ENCODE results near the gene TTC28. TPM values are rescaled to one million over a fixed set of nuclear protein-coding genes. Genes with fewer than 3 reads are reported as not detected.
A peak's percentile ranks its signal among the peaks of the same experiment; 100 is the strongest.

TTC28 gene
- total and polyA plus RNA-seq, 2 donors (not counting 3 experiments of a cell fraction or from before 2014, with no cell fraction given): 16.5 to 51.1 TPM

DNA sequence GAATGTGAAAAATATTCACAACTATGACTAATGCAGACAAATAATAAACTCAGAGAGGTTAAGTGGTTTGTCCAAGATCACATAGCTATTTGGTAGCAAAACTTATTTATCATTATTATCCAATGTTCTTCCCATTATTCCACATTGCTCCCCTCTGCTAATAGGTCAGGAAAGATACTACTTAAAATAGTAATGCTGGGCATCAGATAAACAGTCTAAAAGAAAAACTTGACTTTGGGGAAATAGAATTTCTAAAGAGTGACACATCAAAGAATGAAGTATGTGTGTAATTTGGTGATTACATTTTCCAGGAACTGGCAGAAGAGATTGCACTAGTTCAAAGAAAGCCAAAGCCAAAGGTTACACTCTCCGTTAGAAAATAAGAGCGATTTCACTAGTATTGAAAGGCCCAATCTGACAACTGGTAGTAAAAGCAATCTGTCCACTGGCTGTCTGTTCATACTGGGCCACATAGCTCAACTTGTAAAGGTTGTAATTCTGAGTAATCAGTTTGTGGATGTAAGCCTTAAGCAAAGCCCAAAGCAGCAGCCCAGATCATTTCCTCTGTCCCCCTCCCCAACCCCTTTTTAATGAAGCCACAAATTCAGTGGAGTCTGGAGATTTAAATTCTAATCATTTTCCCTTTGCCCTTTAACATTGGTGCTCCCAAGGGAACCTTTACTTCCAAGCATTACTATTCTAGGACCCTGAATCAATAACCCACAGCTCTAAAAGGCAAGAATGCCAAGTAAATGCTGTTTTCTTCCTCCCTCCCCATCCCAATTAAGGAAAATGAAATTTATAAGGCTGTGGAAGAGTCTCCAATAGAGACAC, 283.5 kb downstream of the TTC28 start:
- DNase-seq (ENCODE audit: low read depth, low spot score) (peak; percentile 51), FAIRE-seq (peak; percentile 52)
- no peak overlapping the region for H3K27ac ChIP-seq (ENCODE audit: insufficient read depth, low read depth, low read length)
- H2AFZ ChIP-seq (ENCODE audit: low read depth, low read length): no peak overlapping the region
- intact Hi-C loops (cut with micrococcal nuclease) (no loop called here), dilution Hi-C loops (cut with MboI; ENCODE audit: extremely low pct_ligation_motif_present, low sequenced_read_pairs) (no loop called here)
- TF ChIP-seq EZH2 (IDR thresholded peaks at IDR 0.05; ENCODE audit: borderline replicate concordance, low read depth, low read length, severe bottlenecking) (no peak), GATA2 (IDR thresholded peaks at IDR 0.05; ENCODE audit: insufficient read depth, insufficient read length, low read depth, low read length) (peak; percentile 27), POLR2AphosphoS5 (IDR thresholded peaks at IDR 0.05; ENCODE audit: insufficient read depth, low read depth, low read length) (no peak), MYC (IDR thresholded peaks at IDR 0.05; ENCODE audit: low read depth, low read length) (no peak)
- H4K20me1 ChIP-seq (replicated peaks; ENCODE audit: control insufficient read depth, extremely low read depth, insufficient read depth, low read length): peaks cover 6% of the 10 kb centered on the region
- H3K9me3 ChIP-seq (replicated peaks; ENCODE audit: control insufficient read depth, insufficient read depth, low read length): no peaks in the 10 kb centered on the region
- no peaks in the 10 kb centered on the region for H3K36me3 ChIP-seq (ENCODE audit: control insufficient read depth in 2 of 2, extremely low read depth in 1 of 2, insufficient read depth in 2 of 2, low read length in 2 of 2)
- H3K9ac ChIP-seq (replicated peaks; ENCODE audit: extremely low read depth, insufficient read depth, low read length): no peak overlapping the region
- H3K9me1 ChIP-seq (replicated peaks; ENCODE audit: control insufficient read depth, extremely low read depth, insufficient read depth, low read length): no peaks in the 10 kb centered on the region
- no peaks in the 10 kb centered on the region for H3K27me3 ChIP-seq (ENCODE audit: control insufficient read depth in 2 of 2, insufficient read depth in 2 of 2, low read length in 2 of 2)
- H3K4me1 ChIP-seq (ENCODE audit: control insufficient read depth, extremely low read depth, insufficient read depth, low read length): peaks cover 7% of the 10 kb centered on the region
- ChIA-PET POLR2A (interaction anchor here (0.5 kb wide), 1 partner anchor 601 kb away, joined by 3 read pairs; no protein-coding TSS in a partner anchor), CTCF (interaction anchor here (1.2 to 1.4 kb wide), 4 partner anchors 13 to 376 kb away, joined by 3 to 4 read pairs (median 3); no protein-coding TSS in a partner anchor)
- peak overlapping the region; percentile 17 for H3K4me2 ChIP-seq (ENCODE audit: insufficient read depth, low read length)
- H3K79me2 ChIP-seq (ENCODE audit: control insufficient read depth, insufficient read depth, low read length): no peaks in the 10 kb centered on the region
- H3K4me3 ChIP-seq (replicated peaks in 1 of 3; ENCODE audit: insufficient read depth in 1 of 3, low read depth in 1 of 3, low read length in 3 of 3): no peak overlapping the region
- no TSS peak for BruUV-seq (replicated peaks)

DNA sequence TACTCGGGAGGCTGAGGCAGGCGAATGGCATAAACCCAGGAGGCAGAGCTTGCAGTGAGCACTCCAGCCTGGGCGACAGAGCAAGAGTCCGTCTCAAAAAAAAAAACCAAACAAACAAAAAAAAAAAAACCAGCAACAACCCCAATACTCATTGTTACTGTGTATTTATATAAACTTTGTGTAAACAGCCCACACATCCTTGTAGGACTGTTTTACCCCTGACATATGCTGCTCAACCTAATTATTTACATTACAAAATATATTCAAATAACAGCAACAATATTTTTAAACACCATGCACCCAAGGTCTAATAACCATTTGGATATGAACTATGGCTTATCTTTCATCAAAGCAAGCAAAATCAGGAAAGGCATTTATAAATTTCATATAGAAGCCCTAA, 284.1 kb downstream of the TTC28 start:
- H3K27ac ChIP-seq (ENCODE audit: insufficient read depth, low read depth, low read length): no peak overlapping the region
- peaks cover 6% of the 10 kb centered on the region for H4K20me1 ChIP-seq (replicated peaks; ENCODE audit: control insufficient read depth, extremely low read depth, insufficient read depth, low read length)
- peaks cover 7% of the 10 kb centered on the region for H3K4me1 ChIP-seq (ENCODE audit: control insufficient read depth, extremely low read depth, insufficient read depth, low read length)
- H3K9ac ChIP-seq (replicated peaks; ENCODE audit: extremely low read depth, insufficient read depth, low read length): no peak overlapping the region
- TF ChIP-seq, protein P1, sequence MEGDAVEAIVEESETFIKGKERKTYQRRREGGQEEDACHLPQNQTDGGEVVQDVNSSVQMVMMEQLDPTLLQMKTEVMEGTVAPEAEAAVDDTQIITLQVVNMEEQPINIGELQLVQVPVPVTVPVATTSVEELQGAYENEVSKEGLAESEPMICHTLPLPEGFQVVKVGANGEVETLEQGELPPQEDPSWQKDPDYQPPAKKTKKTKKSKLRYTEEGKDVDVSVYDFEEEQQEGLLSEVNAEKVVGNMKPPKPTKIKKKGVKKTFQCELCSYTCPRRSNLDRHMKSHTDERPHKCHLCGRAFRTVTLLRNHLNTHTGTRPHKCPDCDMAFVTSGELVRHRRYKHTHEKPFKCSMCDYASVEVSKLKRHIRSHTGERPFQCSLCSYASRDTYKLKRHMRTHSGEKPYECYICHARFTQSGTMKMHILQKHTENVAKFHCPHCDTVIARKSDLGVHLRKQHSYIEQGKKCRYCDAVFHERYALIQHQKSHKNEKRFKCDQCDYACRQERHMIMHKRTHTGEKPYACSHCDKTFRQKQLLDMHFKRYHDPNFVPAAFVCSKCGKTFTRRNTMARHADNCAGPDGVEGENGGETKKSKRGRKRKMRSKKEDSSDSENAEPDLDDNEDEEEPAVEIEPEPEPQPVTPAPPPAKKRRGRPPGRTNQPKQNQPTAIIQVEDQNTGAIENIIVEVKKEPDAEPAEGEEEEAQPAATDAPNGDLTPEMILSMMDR (IDR thresholded peaks at IDR 0.05; ENCODE audit: extremely low read depth in 1 of 2, insufficient read depth in 1 of 2, low read depth in 1 of 2, low read length in 2 of 2): no peak
- TF ChIP-seq POLR2A (IDR thresholded peaks at IDR 0.05; ENCODE audit: low read depth, low read length): no peak
- TF ChIP-seq FOS (IDR thresholded peaks at IDR 0.05; ENCODE audit: borderline replicate concordance, insufficient read depth, low read length): no peak
- TF ChIP-seq MYC (IDR thresholded peaks at IDR 0.05; ENCODE audit: low read depth, low read length): no peak
- no peak for TF ChIP-seq EZH2 (IDR thresholded peaks at IDR 0.05; ENCODE audit: borderline replicate concordance, low read depth, low read length, severe bottlenecking)
- no peak for TF ChIP-seq JUN (IDR thresholded peaks at IDR 0.05; ENCODE audit: borderline replicate concordance, insufficient read depth, insufficient read length, low read depth)
- TF ChIP-seq, protein P2, sequence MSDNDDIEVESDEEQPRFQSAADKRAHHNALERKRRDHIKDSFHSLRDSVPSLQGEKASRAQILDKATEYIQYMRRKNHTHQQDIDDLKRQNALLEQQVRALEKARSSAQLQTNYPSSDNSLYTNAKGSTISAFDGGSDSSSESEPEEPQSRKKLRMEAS (IDR thresholded peaks at IDR 0.05; ENCODE audit: insufficient read depth, insufficient read length): no peak
- no peak for TF ChIP-seq GATA2 (IDR thresholded peaks at IDR 0.05; ENCODE audit: insufficient read depth, insufficient read length, low read depth, low read length)
- H3K4me2 ChIP-seq (ENCODE audit: insufficient read depth, low read length): no peak overlapping the region
- DNase-seq (ENCODE audit: low read depth, low spot score) (no peak), FAIRE-seq (no peak)
- POLR2A ChIA-PET: no interaction called here
- no peaks in the 10 kb centered on the region for H3K79me2 ChIP-seq (ENCODE audit: control insufficient read depth, insufficient read depth, low read length)
- CTCF ChIA-PET: interaction anchor here (1.2 kb wide), 1 partner anchor 283 kb away, joined by 3 read pairs; no protein-coding TSS in a partner anchor
- no peak overlapping the region for H3K4me3 ChIP-seq (replicated peaks in 1 of 3; ENCODE audit: insufficient read depth in 1 of 3, low read depth in 1 of 3, low read length in 3 of 3)
- no peak overlapping the region for H2AFZ ChIP-seq (ENCODE audit: low read depth, low read length)
- BruUV-seq (replicated peaks): no TSS peak
- intact Hi-C loops (cut with micrococcal nuclease): no loop called here
- no peaks in the 10 kb centered on the region for H3K9me3 ChIP-seq (replicated peaks; ENCODE audit: control insufficient read depth, insufficient read depth, low read length)
- dilution Hi-C loops (cut with MboI; ENCODE audit: extremely low pct_ligation_motif_present, low sequenced_read_pairs): no loop called here
- H3K9me1 ChIP-seq (replicated peaks; ENCODE audit: control insufficient read depth, extremely low read depth, insufficient read depth, low read length): no peaks in the 10 kb centered on the region
- H3K27me3 ChIP-seq (ENCODE audit: control insufficient read depth in 2 of 2, insufficient read depth in 2 of 2, low read length in 2 of 2): no peaks in the 10 kb centered on the region
- H3K36me3 ChIP-seq (ENCODE audit: control insufficient read depth in 2 of 2, extremely low read depth in 1 of 2, insufficient read depth in 2 of 2, low read length in 2 of 2): no peaks in the 10 kb centered on the region

Measured in endothelial cell of umbilical vein (primary cell).